PC-3 (cell line): ENCODE results near the gene PRAMEF12. TPM values are rescaled to one million over a fixed set of nuclear protein-coding genes. Genes with fewer than 3 reads are reported as not detected.

Source experiments
- ATAC-seq: fragments of 200-7000 bp; cut with Tn5 transposase; 2 replicates; pipeline ENCODE4 v1.9.1; 2020; ENCODE audit warnings: mild to moderate bottlenecking, moderate library complexity
- BruUV-seq: library from RNA; stranded (reverse); fragments of 400-500 nt; replicated peaks from 2 replicates; lab custom pipeline; 2021; lab: Mats Ljungman, UMichigan
- CTCF ChIA-PET: fragments of 300-600 bp; sonication (Branson Sonifier 250); formaldehyde crosslinking; loops from one replicate; lab custom pipeline; 2022; ENCODE audit warnings: antibody characterized with exemption; lab: Charles Lee
- POLR2A ChIA-PET: fragments of 300-600 bp; sonication (Branson Sonifier 250); formaldehyde crosslinking; loops from one replicate; lab custom pipeline; 2022; ENCODE audit warnings: antibody characterized with exemption; ENCODE audit not compliant: unreplicated experiment; lab: Charles Lee
- DNase-seq: peaks from one replicate; pipeline ENCODE4 v3.0.0-alpha.2; 2015
- H2AFZ ChIP-seq: fragments of 300-600 bp; sonication (generic); 2 replicates; pipeline ENCODE4 v1.6.0; 2016; ENCODE audit warnings: antibody characterized with exemption, low read length
- H3F3A ChIP-seq: fragments of 300-600 bp; sonication (generic); one replicate; pipeline ENCODE4 v1.6.0; 2017; ENCODE audit warnings: antibody characterized with exemption, low read length, control low read depth, mild to moderate bottlenecking; ENCODE audit not compliant: unreplicated experiment
- H3K27ac ChIP-seq: fragments of 300-600 bp; sonication (generic); 2 replicates; pipeline ENCODE4 v1.5.1; 2016; ENCODE audit warnings: mild to moderate bottlenecking, low read length
- H3K27me3 ChIP-seq: fragments of 300-600 bp; sonication (generic); 2 replicates; pipeline ENCODE4 v1.6.1; 2016; ENCODE audit warnings: low read length, mixed read lengths
- H3K36me3 ChIP-seq: fragments of 300-600 bp; sonication (generic); 2 replicates; pipeline ENCODE4 v1.6.1; 2016; ENCODE audit warnings: low read depth, mixed run types, low read length, mixed read lengths
- H3K4me1 ChIP-seq: fragments of 300-600 bp; sonication (generic); 2 replicates; pipeline ENCODE4 v1.5.1; 2016; ENCODE audit warnings: low read length; ENCODE audit not compliant: insufficient read depth
- H3K4me2 ChIP-seq: fragments of 300-600 bp; sonication (generic); 2 replicates; pipeline ENCODE4 v1.6.0; 2016; ENCODE audit warnings: low read length
- H3K4me3 ChIP-seq: fragments of 300-600 bp; sonication (generic); 2 replicates; pipeline ENCODE4 v1.5.1; 2016; ENCODE audit warnings: mild to moderate bottlenecking, low read length, mixed read lengths
- H3K79me2 ChIP-seq: fragments of 300-600 bp; sonication (generic); 2 replicates; pipeline ENCODE4 v1.6.1; 2017; ENCODE audit warnings: low read length, mixed read lengths
- H3K9ac ChIP-seq: fragments of 300-600 bp; sonication (generic); 2 replicates; pipeline ENCODE4 v1.6.0; 2016; ENCODE audit warnings: mild to moderate bottlenecking, low read length
- H3K9me2 ChIP-seq: fragments of 300-600 bp; sonication (generic); replicated peaks from 2 replicates; pipeline ENCODE4 v1.6.1; 2016; ENCODE audit warnings: mixed run types, low read length, mixed read lengths
- H3K9me3 ChIP-seq: fragments of 300-600 bp; sonication (generic); 2 replicates; pipeline ENCODE4 v1.6.1; 2016; ENCODE audit warnings: low read length, mixed read lengths
- H4K20me1 ChIP-seq: fragments of 300-600 bp; sonication (generic); 2 replicates; pipeline ENCODE4 v1.6.1; 2016; ENCODE audit warnings: low read length, mixed read lengths
- EZH2 ChIP-seq: fragments of 300-600 bp; sonication (generic); IDR thresholded peaks from one replicate; pipeline ENCODE4 v1.6.1; 2017; ENCODE audit warnings: antibody characterized with exemption, mild to moderate bottlenecking, low read length; ENCODE audit not compliant: unreplicated experiment
- EZH2phosphoT487 ChIP-seq: fragments of 300-600 bp; sonication (generic); IDR thresholded peaks from 2 replicates; pipeline ENCODE4 v1.6.1; 2018; ENCODE audit warnings: mild to moderate bottlenecking, antibody characterized with exemption, low read length, borderline replicate concordance
- intact Hi-C: fragments of 100-400 bp; cut with micrococcal nuclease; formaldehyde crosslinking; loops from 2 replicates; pipeline ENCODE4 v1.9.0; 2023
- total RNA-seq: library from RNA; depleted of rRNA; stranded (reverse); fragments of >200 nt; gene quantifications from 2 replicates; pipeline ENCODE4 v1.2.3, GENCODE V29; 2014
- TF ChIP-seq, protein P1 (sequence below): fragments of 300-600 bp; sonication (generic); conservative IDR thresholded peaks from 2 replicates; pipeline ENCODE4 v1.5.1; 2017; ENCODE audit warnings: antibody characterized with exemption, low read depth, mild to moderate bottlenecking, low read length

Gene PRAMEF12
- total RNA-seq, 1 experiment from 2014 or later = not detected

DNA sequence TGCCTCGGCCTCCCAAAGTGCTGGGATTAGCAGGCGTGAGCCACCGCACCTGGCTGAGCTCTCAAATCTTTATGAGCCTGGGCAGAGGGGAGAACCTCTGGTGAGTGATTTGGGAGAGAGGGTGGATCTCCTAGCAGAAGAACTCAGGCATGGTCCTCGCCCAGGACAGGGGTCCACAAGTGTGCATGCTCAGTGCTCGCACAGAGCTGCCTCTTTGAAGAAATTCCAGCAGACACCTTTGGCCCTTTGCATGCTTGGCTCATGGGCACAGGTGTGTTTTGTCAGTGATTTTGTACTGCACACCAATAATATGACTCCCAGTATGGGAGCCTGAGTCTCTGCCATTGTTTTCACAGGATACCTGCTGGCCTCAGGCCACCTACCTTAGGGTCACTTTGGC, 11.8 kb upstream of the PRAMEF12 start:
- no peaks in the 10 kb centered on the region for H3F3A ChIP-seq
- intact Hi-C loops = no loop called here
- no peak overlapping the region for H3K27ac ChIP-seq
- no peak overlapping the region for H2AFZ ChIP-seq
- ATAC-seq (no peak), DNase-seq (no peak)
- TF ChIP-seq, protein P1, sequence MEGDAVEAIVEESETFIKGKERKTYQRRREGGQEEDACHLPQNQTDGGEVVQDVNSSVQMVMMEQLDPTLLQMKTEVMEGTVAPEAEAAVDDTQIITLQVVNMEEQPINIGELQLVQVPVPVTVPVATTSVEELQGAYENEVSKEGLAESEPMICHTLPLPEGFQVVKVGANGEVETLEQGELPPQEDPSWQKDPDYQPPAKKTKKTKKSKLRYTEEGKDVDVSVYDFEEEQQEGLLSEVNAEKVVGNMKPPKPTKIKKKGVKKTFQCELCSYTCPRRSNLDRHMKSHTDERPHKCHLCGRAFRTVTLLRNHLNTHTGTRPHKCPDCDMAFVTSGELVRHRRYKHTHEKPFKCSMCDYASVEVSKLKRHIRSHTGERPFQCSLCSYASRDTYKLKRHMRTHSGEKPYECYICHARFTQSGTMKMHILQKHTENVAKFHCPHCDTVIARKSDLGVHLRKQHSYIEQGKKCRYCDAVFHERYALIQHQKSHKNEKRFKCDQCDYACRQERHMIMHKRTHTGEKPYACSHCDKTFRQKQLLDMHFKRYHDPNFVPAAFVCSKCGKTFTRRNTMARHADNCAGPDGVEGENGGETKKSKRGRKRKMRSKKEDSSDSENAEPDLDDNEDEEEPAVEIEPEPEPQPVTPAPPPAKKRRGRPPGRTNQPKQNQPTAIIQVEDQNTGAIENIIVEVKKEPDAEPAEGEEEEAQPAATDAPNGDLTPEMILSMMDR = no peak
- no peak for TF ChIP-seq EZH2phosphoT487
- TF ChIP-seq EZH2 = no peak
- POLR2A ChIA-PET = no interaction called here
- H3K9me2 ChIP-seq = no peaks in the 10 kb centered on the region
- H3K27me3 ChIP-seq = peaks cover 55% of the 10 kb centered on the region
- H3K9ac ChIP-seq = no peak overlapping the region
- CTCF ChIA-PET = no interaction called here
- BruUV-seq = no TSS peak
- H3K4me1 ChIP-seq = no peaks in the 10 kb centered on the region
- no peaks in the 10 kb centered on the region for H3K9me3 ChIP-seq
- no peaks in the 10 kb centered on the region for H3K79me2 ChIP-seq
- no peaks in the 10 kb centered on the region for H4K20me1 ChIP-seq
- no peaks in the 10 kb centered on the region for H3K36me3 ChIP-seq
- H3K4me3 ChIP-seq = no peak overlapping the region
- no peak overlapping the region for H3K4me2 ChIP-seq

DNA sequence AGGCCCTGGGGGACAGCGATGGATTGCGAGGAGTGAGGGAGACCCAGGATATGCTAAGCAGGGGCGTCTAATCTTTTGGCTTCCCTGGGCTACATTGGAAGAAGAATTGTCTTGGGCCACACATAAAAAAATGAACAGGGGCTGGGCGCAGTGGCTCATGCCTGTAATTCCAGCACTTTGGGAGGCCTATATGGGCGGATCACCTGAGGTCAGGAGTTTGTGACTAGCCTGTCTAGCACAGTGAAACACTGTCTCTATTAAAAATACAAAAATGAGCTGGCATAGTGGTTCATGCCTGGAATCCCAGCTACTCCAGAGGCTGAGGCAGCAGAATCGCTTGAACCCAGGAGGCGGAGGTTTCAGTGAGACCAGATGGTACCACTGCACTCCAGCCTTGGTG, 10.8 kb upstream of the PRAMEF12 start:
- Histone ChIP-seq H3K27me3 (peaks cover 56% of the 10 kb centered on the region), H3K9ac (no peak overlapping the region), H4K20me1 (no peaks in the 10 kb centered on the region), H3K9me2 (no peaks in the 10 kb centered on the region), H3K27ac (no peak overlapping the region), H3K36me3 (no peaks in the 10 kb centered on the region), H3K4me2 (no peak overlapping the region), H3F3A (no peaks in the 10 kb centered on the region), H3K79me2 (no peaks in the 10 kb centered on the region), H3K4me3 (no peak overlapping the region), H3K9me3 (no peaks in the 10 kb centered on the region), H3K4me1 (no peaks in the 10 kb centered on the region), H2AFZ (no peak overlapping the region)
- intact Hi-C loops = no loop called here
- ChIA-PET CTCF (no interaction called here), POLR2A (no interaction called here)
- ATAC-seq (no peak), DNase-seq (no peak)
- TF ChIP-seq EZH2 (no peak), EZH2phosphoT487 (no peak)
- TF ChIP-seq, protein P1 = no peak
- BruUV-seq = no TSS peak

DNA sequence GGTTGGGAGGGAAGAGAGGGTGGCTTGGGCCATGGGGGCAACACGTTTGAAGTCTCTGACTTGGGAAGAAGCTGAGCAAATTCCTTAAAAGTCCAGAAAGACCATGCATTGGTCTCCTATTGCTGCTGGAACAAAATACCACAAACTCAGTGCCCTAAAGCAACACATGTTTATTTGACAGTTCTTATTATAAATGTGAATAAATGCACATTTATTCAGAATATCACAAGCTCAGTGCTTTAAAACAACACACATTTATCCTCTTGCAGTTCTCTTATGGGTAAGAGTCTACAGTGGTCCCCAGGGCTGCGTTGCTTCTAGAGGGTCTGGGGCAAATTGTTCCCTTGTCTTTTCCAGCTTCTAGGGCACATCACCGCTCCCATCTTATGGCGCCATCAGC, 10.1 kb upstream of the PRAMEF12 start:
- ChIA-PET POLR2A (no interaction called here), CTCF (no interaction called here)
- intact Hi-C loops = no loop called here
- H3K4me2 ChIP-seq = no peak overlapping the region
- no peaks in the 10 kb centered on the region for H3F3A ChIP-seq
- ATAC-seq = no peak
- H3K9me3 ChIP-seq = no peaks in the 10 kb centered on the region
- no peak overlapping the region for H3K4me3 ChIP-seq
- H3K9me2 ChIP-seq = no peaks in the 10 kb centered on the region
- no peak for DNase-seq
- H3K79me2 ChIP-seq = no peaks in the 10 kb centered on the region
- TF ChIP-seq EZH2phosphoT487 (no peak), EZH2 (no peak)
- TF ChIP-seq, protein P1 = no peak
- BruUV-seq = no TSS peak
- no peaks in the 10 kb centered on the region for H3K36me3 ChIP-seq
- no peak overlapping the region for H3K27ac ChIP-seq
- no peak overlapping the region for H3K9ac ChIP-seq
- H3K27me3 ChIP-seq = peaks cover 56% of the 10 kb centered on the region
- no peak overlapping the region for H2AFZ ChIP-seq
- no peaks in the 10 kb centered on the region for H4K20me1 ChIP-seq
- H3K4me1 ChIP-seq = no peaks in the 10 kb centered on the region
